Measurements from ENCODE around the gene ATP2C2. TPM values are rescaled to one million over a fixed set of nuclear protein-coding genes. Genes with fewer than 3 reads are reported as not detected.

Gene ATP2C2
- total RNA-seq, 1 experiment from 2014 or later = 4.3 TPM

DNA sequence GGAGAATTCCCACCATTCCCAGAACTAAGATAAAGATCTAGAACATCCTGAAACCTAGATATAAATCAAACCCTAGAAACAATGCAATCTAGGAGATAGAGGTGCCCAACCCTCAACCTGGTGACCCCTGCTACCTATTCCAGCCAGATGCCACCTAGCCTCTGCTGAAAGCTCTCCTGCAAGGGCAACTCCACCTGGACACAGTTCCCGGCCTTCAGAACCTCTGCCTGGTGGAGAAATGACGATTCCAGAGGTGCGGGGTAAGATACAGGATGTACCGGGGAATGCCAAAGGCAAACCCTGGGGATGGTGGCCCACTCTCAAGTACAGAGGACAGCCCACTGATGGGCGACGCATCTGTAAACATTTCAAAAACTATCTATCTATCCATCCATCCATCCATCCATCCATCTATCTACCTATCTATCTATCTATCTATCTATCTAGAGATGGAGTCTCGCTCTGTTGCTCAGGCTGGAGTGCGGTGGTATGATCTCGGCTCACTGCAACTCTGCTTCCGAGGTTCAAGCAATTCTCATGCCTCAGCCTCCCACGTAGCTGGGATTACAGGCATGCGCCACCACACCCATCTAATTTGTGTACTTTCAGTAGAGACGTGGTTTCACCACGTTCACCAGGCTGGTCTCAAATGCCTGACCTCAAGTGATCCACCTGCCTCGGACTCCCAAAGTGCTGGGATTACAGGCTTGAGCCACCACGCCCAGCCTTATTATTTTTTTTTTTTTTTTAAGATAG lies 117.1 kb downstream of the ATP2C2 start:
- no peak for DNase-seq (ENCODE audit: low spot score)
- CTCF ChIA-PET = no interaction called here
- no peak overlapping the region for H3K27ac Mint-ChIP-seq
- H3K4me1 Mint-ChIP-seq = no peaks in the 10 kb centered on the region
- POLR2A ChIA-PET = no interaction called here
- no peaks in the 10 kb centered on the region for H3K27me3 Mint-ChIP-seq (ENCODE audit: low read depth)
- no peaks in the 10 kb centered on the region for H3K9me3 Mint-ChIP-seq
- TF ChIP-seq ZBTB21 (CRISPR knock-in tag; IDR thresholded peaks at IDR 0.05; ENCODE audit: borderline replicate concordance) (no peak), ZNF138 (CRISPR knock-in tag; conservative IDR thresholded peaks at IDR 0.05) (no peak)
- ATAC-seq = no peak
- no peak overlapping the region for H3K4me3 Mint-ChIP-seq
- peaks cover 15% of the 10 kb centered on the region for H3K36me3 Mint-ChIP-seq

DNA sequence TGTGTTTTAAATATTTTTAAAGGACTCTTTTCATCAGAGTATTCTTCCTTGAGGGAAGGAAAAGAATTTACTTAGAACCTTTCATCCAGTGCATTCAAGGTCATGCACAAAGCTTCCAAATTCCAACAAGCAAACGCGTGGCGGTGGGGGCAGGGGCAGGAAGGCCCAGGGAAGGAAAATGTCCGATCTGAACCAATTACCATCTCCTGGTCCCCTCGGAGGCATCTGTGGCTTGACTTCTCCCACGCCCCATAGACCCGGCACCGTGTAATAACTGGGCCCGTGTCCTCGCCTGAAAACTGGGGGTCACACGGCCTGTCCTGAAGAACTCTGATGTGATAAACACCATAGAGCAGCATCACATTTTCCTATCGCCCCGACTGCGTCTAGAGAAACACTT lies 117.8 kb downstream of the ATP2C2 start:
- Mint-ChIP-seq H3K27me3 (ENCODE audit: low read depth) (no peaks in the 10 kb centered on the region), H3K27ac (no peak overlapping the region), H3K9me3 (no peaks in the 10 kb centered on the region), H3K36me3 (peaks cover 20% of the 10 kb centered on the region), H3K4me3 (no peak overlapping the region), H3K4me1 (no peaks in the 10 kb centered on the region)
- no peak for TF ChIP-seq RORB (CRISPR knock-in tag; IDR thresholded peaks at IDR 0.05)
- TF ChIP-seq, protein P1, sequence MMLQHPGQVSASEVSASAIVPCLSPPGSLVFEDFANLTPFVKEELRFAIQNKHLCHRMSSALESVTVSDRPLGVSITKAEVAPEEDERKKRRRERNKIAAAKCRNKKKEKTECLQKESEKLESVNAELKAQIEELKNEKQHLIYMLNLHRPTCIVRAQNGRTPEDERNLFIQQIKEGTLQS (CRISPR knock-in tag; conservative IDR thresholded peaks at IDR 0.05) = no peak
- ATAC-seq (no peak), DNase-seq (ENCODE audit: low spot score) (no peak)
- ChIA-PET POLR2A (no interaction called here), CTCF (no interaction called here)

DNA sequence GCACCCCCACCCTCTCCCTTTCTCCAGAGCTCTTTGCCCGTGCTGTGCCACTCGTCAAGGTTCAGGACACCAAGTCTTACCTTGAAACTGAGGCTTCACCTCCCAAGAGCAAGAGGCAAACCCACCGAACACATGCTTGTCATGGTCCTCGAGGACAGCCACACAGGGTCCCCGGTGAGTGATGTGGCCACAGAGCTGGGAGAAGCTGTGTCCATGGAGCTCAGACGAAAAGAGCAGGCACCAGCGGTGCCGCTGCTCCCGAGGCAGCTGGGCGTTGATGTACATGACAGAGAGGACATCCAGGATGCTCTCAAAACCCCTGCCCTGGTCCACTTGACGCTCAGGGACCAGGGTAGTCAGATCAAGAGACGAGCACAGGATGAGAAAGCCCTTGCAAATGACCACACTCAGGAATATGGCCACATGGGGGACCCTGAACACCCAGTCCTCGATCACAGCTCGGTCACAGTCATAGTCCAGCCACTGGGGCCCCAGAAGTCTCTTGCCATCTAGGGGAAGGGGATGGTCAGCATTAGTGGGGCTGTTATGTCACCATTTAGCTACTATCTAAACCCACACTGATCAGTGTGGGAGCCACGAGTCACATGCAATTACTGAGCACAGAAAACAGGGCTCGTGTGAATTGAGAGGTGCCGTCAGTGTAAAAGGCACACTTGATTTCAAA lies 118.4 kb downstream of the ATP2C2 start:
- ATAC-seq = no peak
- H3K27me3 Mint-ChIP-seq (ENCODE audit: low read depth) = no peaks in the 10 kb centered on the region
- no peak overlapping the region for H3K27ac Mint-ChIP-seq
- H3K9me3 Mint-ChIP-seq = no peaks in the 10 kb centered on the region
- peaks cover 23% of the 10 kb centered on the region for H3K36me3 Mint-ChIP-seq
- CTCF ChIA-PET = interaction anchor here (1.5 to 2.3 kb wide), 2 partner anchors 173 to 300 kb away, joined by 3 to 6 read pairs; partner anchors contain the start of gene TAF1C
- POLR2A ChIA-PET = no interaction called here
- DNase-seq (ENCODE audit: low spot score) = no peak
- no peaks in the 10 kb centered on the region for H3K4me1 Mint-ChIP-seq
- H3K4me3 Mint-ChIP-seq = no peak overlapping the region
- TF ChIP-seq, protein P2, sequence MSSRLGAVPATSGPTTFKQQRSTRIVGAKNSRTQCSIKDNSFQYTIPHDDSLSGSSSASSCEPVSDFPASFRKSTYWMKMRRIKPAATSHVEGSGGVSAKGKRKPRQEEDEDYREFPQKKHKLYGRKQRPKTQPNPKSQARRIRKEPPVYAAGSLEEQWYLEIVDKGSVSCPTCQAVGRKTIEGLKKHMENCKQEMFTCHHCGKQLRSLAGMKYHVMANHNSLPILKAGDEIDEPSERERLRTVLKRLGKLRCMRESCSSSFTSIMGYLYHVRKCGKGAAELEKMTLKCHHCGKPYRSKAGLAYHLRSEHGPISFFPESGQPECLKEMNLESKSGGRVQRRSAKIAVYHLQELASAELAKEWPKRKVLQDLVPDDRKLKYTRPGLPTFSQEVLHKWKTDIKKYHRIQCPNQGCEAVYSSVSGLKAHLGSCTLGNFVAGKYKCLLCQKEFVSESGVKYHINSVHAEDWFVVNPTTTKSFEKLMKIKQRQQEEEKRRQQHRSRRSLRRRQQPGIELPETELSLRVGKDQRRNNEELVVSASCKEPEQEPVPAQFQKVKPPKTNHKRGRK (CRISPR knock-in tag; IDR thresholded peaks at IDR 0.05; ENCODE audit: borderline replicate concordance) = no peak
- TF ChIP-seq ZNF671 (CRISPR knock-in tag; IDR thresholded peaks at IDR 0.05) = no peak
- TF ChIP-seq, protein P3, sequence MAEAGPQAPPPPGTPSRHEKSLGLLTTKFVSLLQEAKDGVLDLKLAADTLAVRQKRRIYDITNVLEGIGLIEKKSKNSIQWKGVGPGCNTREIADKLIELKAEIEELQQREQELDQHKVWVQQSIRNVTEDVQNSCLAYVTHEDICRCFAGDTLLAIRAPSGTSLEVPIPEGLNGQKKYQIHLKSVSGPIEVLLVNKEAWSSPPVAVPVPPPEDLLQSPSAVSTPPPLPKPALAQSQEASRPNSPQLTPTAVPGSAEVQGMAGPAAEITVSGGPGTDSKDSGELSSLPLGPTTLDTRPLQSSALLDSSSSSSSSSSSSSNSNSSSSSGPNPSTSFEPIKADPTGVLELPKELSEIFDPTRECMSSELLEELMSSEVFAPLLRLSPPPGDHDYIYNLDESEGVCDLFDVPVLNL (CRISPR knock-in tag; IDR thresholded peaks at IDR 0.05; ENCODE audit: borderline replicate concordance, low read depth) = no peak
- TF ChIP-seq ZBTB21 (CRISPR knock-in tag; IDR thresholded peaks at IDR 0.05; ENCODE audit: borderline replicate concordance) = no peak
- TF ChIP-seq, protein P4, sequence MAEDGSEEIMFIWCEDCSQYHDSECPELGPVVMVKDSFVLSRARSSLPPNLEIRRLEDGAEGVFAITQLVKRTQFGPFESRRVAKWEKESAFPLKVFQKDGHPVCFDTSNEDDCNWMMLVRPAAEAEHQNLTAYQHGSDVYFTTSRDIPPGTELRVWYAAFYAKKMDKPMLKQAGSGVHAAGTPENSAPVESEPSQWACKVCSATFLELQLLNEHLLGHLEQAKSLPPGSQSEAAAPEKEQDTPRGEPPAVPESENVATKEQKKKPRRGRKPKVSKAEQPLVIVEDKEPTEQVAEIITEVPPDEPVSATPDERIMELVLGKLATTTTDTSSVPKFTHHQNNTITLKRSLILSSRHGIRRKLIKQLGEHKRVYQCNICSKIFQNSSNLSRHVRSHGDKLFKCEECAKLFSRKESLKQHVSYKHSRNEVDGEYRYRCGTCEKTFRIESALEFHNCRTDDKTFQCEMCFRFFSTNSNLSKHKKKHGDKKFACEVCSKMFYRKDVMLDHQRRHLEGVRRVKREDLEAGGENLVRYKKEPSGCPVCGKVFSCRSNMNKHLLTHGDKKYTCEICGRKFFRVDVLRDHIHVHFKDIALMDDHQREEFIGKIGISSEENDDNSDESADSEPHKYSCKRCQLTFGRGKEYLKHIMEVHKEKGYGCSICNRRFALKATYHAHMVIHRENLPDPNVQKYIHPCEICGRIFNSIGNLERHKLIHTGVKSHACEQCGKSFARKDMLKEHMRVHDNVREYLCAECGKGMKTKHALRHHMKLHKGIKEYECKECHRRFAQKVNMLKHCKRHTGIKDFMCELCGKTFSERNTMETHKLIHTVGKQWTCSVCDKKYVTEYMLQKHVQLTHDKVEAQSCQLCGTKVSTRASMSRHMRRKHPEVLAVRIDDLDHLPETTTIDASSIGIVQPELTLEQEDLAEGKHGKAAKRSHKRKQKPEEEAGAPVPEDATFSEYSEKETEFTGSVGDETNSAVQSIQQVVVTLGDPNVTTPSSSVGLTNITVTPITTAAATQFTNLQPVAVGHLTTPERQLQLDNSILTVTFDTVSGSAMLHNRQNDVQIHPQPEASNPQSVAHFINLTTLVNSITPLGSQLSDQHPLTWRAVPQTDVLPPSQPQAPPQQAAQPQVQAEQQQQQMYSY (CRISPR knock-in tag; IDR thresholded peaks at IDR 0.05) = no peak
- TF ChIP-seq EMX1 (CRISPR knock-in tag; IDR thresholded peaks at IDR 0.05) = no peak
- TF ChIP-seq, protein P5, sequence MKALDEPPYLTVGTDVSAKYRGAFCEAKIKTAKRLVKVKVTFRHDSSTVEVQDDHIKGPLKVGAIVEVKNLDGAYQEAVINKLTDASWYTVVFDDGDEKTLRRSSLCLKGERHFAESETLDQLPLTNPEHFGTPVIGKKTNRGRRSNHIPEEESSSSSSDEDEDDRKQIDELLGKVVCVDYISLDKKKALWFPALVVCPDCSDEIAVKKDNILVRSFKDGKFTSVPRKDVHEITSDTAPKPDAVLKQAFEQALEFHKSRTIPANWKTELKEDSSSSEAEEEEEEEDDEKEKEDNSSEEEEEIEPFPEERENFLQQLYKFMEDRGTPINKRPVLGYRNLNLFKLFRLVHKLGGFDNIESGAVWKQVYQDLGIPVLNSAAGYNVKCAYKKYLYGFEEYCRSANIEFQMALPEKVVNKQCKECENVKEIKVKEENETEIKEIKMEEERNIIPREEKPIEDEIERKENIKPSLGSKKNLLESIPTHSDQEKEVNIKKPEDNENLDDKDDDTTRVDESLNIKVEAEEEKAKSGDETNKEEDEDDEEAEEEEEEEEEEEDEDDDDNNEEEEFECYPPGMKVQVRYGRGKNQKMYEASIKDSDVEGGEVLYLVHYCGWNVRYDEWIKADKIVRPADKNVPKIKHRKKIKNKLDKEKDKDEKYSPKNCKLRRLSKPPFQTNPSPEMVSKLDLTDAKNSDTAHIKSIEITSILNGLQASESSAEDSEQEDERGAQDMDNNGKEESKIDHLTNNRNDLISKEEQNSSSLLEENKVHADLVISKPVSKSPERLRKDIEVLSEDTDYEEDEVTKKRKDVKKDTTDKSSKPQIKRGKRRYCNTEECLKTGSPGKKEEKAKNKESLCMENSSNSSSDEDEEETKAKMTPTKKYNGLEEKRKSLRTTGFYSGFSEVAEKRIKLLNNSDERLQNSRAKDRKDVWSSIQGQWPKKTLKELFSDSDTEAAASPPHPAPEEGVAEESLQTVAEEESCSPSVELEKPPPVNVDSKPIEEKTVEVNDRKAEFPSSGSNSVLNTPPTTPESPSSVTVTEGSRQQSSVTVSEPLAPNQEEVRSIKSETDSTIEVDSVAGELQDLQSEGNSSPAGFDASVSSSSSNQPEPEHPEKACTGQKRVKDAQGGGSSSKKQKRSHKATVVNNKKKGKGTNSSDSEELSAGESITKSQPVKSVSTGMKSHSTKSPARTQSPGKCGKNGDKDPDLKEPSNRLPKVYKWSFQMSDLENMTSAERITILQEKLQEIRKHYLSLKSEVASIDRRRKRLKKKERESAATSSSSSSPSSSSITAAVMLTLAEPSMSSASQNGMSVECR (CRISPR knock-in tag; IDR thresholded peaks at IDR 0.05; ENCODE audit: borderline replicate concordance) = no peak
- TF ChIP-seq FOXP1 (CRISPR knock-in tag; IDR thresholded peaks at IDR 0.05; ENCODE audit: borderline replicate concordance) = no peak
- TF ChIP-seq ZNF232 (CRISPR knock-in tag; IDR thresholded peaks at IDR 0.05) = no peak
- TF ChIP-seq, protein P6, sequence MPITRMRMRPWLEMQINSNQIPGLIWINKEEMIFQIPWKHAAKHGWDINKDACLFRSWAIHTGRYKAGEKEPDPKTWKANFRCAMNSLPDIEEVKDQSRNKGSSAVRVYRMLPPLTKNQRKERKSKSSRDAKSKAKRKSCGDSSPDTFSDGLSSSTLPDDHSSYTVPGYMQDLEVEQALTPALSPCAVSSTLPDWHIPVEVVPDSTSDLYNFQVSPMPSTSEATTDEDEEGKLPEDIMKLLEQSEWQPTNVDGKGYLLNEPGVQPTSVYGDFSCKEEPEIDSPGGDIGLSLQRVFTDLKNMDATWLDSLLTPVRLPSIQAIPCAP (CRISPR knock-in tag; IDR thresholded peaks at IDR 0.05) = no peak
- TF ChIP-seq TCF7 (CRISPR knock-in tag; IDR thresholded peaks at IDR 0.05; ENCODE audit: low read depth) = no peak
- TF ChIP-seq ZNF219 (CRISPR knock-in tag; IDR thresholded peaks at IDR 0.05; ENCODE audit: borderline replicate concordance) = no peak

Measured in WTC11 (cell line).